GM20431 (cell line): Measurements from ENCODE around the gene UBE2O.

ENCODE experiments used
- in situ Hi-C: fragments of 300-500 bp; cut with MseI, MboI; formaldehyde crosslinking; loops from one replicate; pipeline ENCODE4 v1.15.0; 2020; ENCODE audit warnings: low sequenced_read_pairs; ENCODE audit not compliant: unreplicated experiment

UBE2O gene

DNA sequence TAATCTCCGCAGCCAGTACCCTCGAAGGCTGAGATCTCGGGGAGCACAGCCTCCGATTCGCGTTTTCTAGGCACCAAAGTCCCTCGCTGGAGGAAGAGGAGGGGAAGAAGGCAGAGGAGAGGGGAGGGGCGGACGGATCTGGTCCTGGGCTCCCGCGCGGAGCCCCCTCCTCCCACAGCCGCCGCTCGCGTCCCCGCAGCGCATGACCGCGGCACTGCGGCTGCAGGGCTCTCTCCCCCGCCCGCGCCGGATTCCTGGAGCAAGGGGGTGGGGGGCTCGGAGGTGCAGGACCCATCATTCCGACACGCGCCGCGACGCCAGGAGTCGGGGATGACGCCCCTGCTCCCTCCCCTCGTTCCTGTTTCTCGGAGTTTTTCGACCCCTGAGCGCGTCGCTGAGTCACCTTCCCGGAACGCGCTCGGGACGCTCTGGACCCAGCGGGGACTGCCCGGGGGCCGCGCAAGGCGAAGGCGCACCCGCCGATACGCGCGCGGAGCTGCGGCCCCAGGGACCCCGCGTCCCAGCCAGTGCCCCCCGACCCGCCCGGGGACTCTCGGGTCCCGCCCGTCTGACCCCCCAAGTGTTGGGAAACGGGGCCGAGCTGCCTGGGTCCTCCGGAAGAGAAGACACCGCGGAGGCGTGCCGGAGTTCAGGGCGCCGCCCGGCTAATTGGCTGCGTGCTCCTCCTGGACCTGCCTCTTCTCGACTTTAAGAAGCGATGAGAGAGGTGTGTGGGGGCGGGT is 70.0 kb downstream of the UBE2O start:
- in situ Hi-C loops, result no loop called here

DNA sequence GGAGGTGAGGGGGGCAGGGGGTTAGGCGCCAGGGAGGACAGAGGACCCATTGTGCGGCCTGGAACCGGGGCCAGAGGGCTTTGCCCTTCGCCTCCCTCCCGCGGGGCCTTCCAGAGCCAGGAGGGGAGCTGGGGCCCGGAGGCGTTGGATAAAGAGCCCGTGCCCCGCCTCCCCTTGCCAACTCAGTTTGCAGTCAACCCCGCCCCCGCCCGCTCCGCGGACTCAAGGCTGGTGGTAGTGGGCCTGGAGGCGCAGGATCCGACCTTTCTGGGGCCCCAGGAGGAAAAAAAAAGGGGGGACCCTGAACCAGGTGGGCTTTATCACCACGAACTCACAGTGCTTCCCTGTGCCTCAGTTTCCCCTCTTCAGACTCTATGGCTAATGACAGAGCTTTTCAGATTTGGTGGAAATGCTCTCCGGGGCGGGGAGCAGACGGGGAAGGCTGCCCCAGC is 70.6 kb downstream of the UBE2O start:
- in situ Hi-C loops, result no loop called here

DNA sequence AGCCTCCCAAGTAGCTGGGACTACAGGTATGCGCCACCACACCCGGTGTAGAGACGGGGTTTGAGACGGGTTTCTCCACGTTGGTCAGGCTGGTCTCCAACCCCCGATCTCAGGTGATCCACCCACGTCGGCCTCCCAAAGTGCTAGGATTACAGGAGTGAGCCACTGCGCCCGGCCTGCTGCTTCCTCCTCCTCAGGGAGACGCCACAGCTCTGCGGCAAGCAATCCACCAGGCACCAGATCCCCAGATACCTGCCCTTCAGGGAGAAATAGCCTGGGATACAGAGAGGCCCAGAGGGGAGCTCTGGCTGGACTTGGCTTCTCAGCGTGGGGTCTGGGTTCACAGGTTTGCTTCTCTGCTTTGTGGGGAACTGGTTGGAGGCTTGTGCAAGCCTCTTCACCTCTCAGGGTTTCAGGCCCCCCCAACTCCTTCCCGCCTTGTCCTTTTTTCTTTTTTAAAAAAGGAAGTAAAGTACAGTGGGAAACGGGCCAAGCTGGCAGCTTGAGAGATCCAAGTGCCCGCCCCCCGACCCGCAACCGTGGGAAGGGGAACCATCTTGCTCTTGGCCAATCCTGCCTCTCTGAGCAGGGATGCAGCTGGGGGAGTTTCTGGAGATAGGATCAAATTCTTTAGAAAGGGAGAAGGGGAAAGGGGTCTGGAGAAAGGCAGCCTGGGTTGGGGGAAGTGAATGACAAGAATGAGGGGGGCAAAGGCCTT is 71.2 kb downstream of the UBE2O start:
- in situ Hi-C loops, result no loop called here

DNA sequence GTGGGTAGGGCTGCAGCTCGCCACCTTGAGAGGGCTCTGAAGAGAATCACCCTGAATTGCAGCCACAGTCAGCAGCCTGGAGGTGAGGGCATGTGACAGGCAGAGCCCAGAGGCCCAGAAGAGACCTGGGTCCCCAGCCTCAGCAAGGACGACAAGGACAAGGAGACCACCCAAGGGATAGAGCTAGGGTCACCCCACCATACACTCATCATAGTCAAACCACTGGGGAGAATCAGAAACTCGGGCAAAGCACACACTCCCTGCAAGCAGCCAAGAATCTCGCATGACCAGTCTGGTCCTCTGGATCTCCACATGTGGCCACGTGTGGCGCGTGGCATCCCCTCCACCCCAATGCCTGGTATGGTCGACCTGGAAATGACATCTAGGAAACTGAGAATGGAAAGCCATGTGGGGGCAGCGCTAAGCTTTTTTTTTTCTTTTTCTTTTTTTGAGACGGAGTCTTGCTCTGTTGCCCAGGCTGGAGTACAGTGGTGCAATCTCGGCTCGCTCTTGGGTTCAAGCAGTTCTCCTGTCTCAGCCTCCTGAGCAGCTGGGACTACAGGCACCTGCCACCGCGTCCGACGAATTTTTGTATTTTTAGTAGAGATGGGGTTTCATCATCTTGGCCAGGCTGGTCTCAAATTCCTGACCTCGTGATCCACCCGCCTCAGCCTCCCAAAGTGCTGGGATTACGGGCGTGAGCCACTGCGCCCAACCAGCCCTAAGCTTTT is 73.1 kb downstream of the UBE2O start:
- in situ Hi-C loops, result no loop called here

DNA sequence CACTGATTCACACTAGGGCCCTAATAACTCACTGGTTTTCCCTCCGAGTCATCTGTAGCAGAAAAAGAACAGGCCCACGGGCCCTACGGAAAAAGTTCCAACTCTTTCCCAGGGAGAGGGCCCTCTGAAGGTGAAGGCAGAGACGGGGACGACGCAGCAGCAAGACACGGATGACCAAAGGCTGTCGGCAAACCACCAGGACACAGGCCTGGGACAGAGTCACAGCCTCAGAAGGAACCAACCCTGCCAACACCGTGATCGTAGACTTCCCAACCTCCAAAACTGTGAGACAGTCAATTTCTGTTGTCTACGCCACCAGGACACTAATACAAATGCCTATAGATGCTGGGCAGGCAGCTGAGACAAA is 73.7 kb downstream of the UBE2O start:
- in situ Hi-C loops, result no loop called here

DNA sequence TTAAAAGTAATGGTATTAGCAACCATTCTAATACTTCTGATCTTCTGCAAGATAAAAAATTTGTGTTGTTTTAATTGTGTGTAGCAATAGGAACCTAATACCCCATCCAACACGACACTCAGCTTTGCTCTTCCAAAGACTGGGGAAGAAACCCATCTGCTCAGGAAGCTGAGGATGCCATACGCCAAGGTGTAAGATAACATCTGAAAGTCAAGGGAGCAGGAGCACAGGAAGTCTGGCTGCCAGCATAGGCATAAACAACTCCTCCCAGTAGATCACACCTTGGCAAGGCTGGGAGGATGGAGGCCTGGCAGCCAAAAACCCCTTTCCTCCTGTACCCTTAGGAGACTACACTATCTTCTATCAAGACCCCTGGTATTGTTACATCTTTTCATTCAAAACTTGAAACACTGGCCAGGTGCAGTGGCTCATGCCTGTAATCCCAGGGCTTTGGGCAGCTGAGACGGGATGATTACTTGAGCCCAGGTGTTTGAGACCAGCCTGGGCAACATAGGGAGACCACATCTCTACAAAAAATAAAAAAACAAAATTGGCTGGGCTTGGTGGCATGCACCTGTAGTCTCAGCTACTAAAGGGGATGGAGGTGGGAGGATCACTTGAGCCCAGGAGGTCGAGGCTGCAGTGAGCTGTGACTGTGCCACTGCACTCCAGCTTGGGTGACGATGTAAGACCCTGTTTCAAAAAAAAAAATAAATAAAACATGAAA is 74.2 kb downstream of the UBE2O start:
- in situ Hi-C loops, result no loop called here

DNA sequence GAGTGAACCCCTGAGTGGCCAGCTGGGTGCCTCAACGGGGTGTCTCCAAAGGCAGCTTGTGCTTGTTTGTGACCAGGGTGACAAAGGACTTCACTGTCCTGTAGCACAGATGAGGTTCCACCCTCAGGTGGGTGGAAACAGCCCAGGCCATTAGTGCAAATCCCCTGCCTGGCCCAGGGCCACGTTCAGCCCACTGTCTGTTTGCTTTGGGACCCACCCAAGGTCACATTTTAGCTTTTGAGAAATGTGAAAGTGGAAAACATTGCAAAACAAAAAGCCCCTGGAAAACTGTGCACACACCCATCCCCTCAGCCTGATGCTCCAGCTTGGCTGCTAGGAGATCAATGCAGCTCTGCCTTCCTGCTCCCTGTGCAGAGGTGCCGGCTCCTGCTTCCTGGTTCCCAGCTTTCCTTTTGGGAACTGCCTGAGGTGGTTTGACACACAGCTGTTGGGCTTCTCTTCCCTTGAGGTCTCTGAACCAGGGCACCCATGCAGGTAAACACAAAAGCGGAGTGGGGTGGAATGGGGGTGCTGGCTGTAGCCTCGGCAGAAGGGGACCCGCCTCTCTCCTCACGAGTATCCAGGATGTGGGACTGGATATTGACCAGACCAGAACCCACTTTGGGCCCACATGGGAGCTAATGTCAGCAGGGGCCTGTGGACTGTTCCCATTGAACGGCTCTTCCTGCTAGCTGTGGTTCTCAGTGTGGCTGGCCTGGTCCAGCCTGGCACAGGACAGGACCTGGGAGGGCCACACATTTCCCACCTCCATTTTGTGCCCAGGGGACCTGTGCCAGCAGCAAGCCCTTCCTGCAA is 76.4 kb downstream of the UBE2O start:
- in situ Hi-C loops, result no loop called here

DNA sequence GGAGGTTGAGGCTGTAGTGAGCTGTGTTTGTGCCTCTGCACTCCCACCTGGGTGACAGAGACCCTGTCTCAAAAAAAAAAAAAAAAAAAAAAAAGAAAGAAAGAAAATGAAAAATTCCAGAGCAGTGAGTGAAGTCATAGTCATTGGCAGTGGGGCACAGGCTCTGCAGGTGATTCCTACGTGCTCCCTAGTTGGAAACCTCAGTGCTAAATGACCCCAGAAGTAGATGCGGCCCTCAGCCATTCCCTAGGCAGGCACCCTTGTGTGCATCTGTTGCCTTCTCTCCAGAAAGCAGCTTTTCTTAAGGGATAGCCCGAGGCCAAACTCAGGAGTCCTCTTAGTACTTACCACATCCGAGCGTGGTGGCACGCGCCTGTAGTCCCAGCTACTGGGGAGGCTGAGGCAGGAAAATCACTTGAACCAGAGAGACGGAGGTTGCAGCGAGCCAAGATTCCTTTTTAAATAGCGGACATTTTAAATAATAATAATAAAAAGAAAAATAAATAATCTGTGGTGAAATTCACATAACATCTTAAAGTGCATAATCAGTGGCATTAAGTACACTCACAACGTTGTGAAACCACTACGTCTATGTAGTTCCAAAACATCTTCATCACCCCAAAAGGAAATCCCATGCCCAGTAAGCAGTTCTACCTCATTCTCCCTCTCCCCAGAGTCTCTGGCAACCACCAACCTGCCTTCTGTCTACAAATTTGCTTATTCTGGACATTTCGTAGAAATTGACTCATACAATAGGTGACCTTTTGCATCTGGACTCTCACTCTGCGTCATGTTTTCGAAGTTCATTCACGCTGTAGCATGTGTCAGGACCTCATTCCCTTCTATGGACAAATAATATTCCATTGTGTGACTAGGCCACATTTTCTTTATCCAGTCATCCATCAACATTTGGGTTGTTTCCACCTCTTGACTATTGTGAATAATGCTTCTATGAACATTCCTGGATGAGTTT is 81.0 kb downstream of the UBE2O start:
- in situ Hi-C loops, result no loop called here

DNA sequence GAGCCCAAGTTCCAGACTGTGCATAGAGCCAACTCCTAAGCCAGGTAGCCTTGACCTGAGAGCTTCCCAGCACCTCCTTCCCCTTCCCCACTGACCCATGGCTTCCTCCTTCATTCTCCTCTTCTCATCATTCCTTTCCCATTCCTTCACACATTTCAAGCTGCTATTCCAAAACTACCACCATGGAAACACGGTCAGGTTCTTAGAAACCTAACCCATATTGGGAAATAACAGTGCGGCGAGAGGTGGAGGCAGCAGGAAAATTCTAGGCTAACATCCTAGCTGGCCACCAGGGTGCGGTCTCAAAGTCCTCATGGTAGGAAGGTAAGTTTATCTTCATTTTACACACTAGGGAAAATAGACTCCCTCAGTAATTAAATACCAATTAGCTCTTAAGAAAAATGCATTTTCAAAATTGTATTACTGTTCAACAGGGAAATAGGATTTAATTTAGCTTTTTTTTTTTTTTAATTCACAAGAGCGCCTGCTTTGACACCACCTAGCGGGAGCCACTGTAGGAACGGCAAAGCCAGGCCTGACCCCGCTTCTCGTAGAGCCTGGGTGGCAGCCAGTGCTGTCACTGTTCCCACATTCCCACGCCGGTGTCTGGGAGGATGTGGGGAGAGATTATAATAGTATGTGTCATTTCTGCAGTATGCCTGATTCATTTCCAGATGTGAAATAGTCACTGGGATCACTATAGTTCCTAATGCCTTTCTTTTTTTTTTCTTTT is 82.5 kb downstream of the UBE2O start:
- in situ Hi-C loops, result no loop called here

DNA sequence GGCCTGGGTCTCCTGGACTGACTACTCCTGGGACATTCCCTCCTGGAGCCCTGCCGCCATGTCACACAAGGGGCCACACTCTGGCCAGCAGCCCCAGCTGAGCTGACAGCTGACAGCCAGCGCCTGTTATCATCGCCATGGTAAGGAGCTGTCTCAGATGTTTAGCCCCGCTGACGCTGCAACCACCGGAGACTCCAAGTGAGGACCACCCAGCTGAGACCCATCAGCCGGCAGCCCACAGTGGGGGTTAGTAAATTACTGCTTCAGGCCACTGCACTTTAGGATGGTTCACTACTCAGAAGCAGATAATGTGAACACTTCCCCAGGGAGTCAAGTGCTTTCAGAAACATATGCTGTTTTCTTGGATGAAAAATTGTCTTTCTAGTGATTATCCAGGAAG is 83.1 kb downstream of the UBE2O start:
- in situ Hi-C loops, result no loop called here

DNA sequence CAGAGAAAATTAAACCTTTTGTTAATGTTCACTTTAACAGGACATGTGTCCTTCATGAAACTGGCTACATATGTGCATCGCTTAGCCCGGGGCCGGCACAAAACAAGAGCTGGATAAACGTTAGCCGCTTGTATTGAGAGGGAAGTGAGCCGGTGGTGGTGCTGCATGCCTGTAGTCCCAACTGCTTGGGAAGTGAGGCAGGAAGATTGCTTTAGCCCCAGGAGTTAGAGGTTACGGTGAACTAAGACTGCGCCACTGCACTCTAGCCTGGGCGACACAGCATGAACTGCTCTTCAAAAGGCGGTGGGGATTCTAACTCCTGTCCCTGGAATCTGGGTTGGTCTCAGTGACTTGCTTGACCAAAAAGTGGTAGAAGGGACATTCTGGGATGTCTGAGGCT is 83.6 kb downstream of the UBE2O start:
- in situ Hi-C loops, result no loop called here

DNA sequence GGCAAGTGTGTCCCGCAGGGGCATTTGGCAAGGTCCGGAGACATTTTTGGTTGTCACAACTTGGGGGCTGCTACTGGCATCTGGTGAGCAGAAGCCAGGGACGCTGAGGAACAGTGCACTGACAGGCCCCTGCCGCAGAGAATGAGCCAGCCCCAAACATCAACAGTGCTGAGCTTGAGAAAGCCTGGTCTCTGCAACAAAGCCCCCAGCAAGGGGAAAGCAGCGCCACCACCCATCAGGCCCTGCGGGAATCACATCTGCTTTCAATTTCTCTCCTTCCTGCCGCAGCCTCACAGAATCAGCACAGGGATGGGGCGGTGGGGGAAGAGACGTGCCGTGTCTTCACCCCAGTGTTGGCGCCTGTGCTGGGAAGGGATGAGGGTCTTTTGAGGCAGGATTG is 84.4 kb downstream of the UBE2O start:
- in situ Hi-C loops, result no loop called here

DNA sequence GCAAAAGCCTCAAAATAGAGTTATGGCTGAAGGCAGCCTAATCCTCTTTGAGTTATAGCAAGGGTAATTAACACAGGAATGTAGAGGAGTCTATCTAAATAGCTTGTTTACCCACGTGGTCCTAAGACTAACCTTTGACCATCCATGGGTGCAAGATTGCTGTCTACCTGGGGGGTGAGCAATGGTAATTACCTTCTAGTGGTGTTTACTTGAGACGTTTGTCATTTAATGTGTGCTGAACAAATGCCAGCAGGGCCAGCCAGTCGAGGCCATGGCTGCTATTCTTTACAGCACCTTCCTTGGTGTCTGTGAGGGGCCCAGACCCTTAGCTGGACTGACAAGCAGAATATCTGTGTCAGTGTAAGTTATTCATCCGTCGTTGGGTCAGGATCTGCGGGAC is 85.3 kb downstream of the UBE2O start:
- in situ Hi-C loops, result no loop called here

DNA sequence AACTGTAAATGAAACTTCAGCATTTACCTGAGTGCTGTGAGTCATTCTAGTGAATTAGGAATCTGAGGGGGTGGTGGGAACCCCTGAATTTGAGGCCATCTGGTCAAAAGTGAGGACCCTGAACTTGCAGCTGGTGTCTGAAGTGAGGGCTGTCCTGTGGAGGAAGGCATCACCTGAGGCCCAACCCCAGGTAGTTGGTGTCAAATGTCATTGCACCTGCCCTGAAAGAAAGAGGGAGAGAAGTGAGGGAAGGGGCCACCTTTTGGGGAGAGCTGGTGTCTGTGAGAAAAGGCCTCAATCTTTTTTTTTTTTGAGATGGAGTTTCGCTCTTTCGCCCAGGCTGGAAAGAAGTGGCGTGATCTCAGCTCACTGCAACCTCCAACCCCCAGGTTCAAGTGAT is 86.7 kb downstream of the UBE2O start:
- in situ Hi-C loops, result no loop called here

DNA sequence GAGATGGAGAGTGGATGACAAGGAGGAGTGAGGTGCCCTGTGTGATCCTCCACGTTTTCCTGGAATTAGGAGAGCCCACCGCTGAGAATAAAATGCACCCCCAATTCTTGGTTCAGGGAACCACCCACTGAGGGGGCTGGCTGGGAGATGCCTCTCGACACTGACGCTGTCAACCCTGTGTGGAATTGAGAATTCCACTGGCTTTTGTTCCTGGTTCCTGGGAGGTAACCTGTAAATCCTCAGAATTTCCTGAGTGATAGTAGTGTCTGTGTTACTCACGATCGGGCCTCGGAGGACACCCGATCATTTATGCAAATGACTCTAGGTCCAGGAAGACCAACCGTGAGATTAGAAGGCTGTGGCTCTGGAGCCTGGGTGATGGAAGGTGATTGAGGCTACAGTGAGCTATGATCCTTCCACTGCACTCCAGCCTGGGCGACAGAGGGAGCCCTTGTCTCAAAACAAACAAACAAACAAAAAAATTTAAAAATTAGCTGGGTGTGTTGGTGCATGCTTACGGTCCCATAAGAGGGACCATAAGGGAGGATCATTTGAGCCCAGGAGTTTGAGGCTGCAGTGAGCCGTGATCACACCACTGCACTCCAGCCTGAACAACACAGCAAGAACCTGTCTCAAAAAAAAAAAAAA is 87.6 kb downstream of the UBE2O start:
- in situ Hi-C loops, result no loop called here

DNA sequence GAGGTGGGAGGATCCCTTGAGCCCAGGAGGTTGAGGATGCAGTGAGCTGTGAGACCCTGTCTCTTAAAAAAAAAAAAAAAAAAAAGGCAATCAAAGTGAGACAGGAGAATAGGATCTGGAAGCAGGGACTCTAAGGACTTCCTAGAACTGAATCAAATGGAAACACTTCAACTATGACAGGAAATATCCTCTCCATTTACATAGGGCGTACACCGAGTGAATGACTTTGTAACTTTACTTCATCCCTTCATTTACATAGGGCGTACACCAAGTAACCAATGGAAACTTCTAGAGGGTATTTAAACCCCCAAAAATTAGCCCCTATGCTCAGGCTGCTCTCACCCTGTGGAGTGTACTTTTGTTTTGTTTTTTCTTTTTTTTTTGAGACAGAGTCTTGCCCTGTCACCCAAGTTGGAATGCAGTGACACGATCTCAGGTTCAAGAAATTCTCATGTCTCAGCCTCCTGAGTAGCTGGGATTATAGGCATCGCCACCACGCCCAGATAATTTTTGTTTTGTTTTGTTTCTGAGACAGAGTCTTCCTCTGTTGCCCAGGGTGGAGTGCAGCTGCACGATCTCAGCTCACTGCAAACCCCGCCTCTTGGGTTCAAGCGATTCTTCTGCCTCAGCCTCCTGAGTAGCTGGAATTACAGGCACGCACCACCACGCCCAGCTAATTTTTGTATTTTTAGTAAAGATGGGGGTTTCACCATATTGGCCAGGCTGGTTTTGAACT is 89.7 kb downstream of the UBE2O start:
- in situ Hi-C loops, result no loop called here

DNA sequence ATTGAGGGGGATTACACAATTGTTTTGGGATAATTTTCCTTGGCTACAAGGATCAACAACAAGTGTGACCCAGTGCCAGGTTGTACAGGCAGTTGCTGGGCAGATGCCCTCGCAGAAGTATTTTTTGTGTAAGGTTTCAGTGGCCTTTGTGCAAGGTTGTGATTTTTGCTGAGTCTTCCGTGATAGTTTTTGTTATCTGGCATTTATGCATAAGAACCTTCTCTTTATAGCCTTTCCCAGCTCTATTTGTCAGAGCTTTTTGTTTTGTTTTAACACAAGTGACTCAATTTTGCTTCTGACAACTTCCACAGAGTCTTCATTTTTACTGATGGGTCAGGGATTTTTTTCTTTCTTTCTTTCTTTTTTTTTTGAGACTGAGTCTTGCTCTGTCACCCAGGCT is 92.5 kb downstream of the UBE2O start:
- in situ Hi-C loops, result no loop called here
